NCI-H2029 (cell line): ENCODE measurements around the gene NTSR1.

Experiments used
- DNase-seq: peaks from one replicate; lab custom pipeline; 2025; lab: John Stamatoyannopoulos, UW

Gene NTSR1

DNA sequence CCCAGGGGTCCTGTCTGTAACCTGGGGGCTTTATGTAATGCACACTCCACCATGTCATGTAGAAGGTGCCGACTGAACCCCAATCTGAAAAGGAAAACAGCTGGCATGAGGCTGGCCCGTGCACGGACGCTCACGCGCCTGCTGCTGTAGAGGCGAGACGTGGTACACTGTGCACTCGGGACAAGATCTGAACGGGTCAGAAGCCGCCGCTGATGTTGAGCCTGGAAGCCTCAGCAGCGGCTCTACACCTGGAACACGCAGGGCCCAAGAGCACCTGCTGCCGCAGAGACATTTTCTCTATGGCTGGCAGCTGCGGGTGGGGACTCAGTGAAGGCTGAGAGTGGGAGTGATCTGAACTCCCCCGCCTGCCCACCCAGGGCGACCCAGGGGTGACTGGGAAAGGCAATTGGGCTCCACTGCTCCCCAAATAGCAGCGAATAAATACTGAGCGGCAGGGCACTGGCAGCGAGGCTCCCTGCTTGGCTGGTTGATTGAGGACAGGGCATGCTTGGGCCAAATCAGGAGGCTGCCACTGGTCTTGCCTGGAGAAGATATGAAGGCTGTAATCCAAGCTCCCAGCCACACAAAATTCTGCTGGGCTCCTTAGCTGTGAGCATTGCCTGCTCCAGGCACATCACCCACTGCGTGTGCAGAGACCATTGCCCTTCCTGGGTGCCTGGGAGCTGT lies 93.5 kb downstream of the NTSR1 start:
- no peak for DNase-seq

DNA sequence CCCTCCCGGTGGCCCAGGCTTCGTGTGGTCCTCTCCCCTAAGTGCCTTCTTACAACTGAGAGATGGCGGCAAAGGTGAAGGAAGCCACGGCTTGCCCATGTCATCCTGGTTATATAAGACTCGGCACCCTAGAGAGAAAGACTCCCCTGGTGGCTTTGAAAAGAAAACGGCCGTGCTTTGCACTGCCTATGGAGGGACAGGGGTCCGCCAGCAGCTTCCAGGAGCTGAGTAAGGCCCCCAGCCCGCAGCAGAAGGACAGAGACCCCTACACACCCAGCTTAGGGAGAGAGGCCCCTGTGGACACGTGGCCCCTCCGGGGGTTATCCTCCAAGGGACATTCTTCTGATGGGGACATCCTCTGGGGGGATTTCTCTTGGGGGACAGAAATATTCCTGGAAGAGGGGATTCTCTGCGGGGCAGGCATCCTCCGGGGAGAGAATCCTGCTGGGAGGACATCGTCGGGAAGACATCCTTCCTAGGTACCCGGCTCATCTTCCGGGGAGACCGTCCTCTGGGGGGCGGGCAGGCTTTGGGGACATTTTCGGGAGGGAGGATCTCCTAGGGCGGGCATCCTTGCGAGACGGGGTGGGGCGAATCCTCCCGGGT lies 95.5 kb downstream of the NTSR1 start:
- no peak for DNase-seq

DNA sequence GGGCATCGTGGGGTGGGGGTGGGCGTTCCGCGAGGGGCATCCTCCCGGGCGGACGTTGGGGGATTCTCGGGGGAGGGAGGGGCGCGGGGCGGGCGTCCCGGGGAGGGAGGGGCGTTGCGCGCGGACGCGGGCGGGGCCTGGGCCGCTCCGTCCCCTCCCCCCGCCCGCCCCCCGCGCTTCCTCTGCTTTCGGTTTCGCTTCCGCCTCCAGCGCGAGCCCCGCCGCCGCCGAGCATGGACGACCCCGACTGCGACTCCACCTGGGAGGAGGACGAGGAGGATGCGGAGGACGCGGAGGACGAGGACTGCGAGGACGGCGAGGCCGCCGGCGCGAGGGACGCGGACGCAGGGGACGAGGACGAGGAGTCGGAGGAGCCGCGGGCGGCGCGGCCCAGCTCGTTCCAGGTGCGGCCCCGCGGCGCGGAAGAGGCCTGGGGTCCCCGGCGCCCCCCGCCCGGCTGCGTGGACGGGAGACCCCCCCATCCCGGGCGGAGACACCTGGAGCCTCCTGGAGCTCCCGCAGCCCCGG lies 96.1 kb downstream of the NTSR1 start, which contains the start of gene OGFR:
TSS of gene OGFR (plus strand) at position 209 of the 528 bp plus-strand sequence. CDS start at position 234, 25 bp downstream.
- peak; percentile 41 for DNase-seq

- no peak for DNase-seq
These were observed 96.6 kb downstream of the NTSR1 start for GRCh38 chr20:62805155-62805710.

DNA sequence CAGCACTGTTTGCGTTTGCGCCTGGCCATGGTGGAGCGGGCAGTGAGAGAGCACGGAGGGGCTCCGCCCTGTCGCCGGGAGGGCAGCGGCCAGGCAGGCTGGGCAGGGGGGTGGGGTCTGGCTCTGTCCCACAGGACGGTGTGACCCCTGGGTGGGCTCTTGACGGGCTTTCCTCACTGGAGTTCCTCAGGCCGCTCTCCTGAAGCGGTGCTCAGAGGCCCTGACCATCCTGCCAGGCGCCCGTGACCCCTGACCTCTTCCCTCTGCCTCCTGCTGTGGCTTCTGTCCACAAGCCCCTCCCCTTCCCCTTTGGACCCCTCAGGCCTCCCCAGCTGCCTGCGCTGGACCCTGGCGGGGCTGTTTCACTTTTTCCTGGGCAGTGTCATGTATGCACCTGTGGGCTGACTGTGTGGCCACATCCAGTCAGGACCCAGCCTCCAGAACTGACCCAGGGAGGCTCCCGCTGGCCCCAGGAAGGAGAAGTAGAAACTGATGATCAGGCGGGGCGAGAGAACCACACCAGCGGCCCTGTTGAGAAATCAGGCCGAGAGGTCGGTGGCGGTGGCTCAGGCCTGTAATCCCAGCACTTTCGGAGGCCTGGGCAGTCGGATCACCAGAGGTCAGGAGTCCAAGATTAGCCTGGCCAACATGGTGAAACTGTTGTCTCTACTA lies 97.2 kb downstream of the NTSR1 start:
- DNase-seq, result no peak

- no peak for DNase-seq
These were observed 97.9 kb downstream of the NTSR1 start for GRCh38 chr20:62806383-62807050.

DNA sequence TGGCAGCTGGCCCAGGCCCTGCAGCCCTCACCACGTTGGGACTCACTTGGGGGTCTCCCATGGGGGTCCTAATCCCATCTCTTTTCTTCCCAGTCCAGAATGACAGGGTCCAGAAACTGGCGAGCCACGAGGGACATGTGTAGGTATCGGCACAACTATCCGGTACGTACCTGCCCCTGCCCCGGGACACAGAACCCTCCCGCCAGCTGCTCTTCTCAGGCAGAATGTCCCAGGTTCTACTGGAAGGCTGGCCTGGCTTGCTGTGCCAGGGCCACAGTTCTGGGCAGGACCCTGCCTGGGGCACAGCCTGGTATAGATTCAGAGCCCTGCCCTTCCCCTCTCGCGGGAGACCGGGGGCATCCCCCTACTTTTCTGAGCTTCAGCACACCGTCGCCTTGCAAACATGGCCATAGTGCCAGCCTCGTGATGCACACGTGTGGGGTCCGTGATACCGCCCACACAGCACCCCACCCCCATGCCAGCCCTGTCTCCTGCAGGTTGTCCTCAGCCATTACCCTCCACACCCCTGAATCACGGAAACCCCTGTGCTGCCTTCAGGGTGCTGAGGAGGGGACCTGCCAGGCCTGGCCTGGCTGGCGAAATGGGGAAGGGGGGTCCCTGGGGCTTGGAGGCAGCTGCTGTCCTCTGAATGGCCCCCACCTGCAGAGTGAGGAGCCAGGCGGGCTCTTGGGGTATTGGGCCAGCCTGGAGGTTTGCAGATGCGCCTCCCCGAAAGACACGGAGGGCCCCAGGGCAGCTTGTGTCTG lies 99.0 kb downstream of the NTSR1 start:
- DNase-seq, result no peak

DNA sequence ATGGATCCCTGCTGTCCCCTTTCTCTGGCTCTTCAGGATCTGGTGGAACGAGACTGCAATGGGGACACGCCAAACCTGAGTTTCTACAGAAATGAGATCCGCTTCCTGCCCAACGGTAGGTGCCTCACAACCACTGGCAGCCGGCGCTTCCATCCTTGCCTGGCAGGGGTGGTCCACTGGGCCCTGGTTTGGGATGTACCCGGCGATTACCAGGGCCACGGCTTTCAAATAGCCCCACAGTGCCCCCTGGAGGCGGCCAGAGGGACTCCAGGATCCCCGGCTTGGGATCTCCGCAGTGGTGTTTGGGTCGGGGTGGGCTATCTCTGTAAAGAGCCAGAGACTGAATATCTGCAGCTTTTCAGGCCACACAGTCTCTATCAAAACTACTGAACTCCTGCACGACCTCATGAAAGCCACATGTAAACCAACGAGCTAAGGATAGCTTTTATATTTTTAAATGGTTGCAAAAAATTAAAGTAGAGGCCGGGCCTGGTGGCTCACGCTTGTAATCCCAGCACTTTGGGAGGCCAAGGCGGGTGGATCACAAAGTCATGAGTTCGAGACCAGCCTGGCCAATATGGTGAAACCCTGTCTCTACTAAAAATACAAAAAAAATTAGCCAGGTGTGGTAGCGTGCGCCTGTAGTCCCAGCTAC lies 99.7 kb downstream of the NTSR1 start:
- peak; percentile 15 for DNase-seq

- no peak for DNase-seq
These were observed 101.1 kb downstream of the NTSR1 start for GRCh38 chr20:62809530-62810428.

DNA sequence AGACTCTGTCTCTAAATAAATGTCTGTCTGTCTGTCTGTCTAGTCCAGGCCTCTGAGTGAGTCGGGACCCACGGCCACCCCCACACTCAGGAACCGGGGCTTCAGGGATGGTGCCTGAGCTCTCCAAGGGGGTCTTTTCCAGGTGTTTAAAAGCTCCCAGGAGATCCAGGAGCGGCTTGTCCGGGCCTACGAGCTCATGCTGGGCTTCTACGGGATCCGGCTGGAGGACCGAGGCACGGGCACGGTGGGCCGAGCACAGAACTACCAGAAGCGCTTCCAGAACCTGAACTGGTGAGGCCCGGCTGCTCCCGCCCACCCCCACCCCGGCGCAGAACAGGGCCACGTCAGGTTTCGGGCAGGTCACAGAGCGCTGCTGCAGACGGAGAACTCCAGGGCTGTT lies 102.7 kb downstream of the NTSR1 start:
- no peak for DNase-seq

DNA sequence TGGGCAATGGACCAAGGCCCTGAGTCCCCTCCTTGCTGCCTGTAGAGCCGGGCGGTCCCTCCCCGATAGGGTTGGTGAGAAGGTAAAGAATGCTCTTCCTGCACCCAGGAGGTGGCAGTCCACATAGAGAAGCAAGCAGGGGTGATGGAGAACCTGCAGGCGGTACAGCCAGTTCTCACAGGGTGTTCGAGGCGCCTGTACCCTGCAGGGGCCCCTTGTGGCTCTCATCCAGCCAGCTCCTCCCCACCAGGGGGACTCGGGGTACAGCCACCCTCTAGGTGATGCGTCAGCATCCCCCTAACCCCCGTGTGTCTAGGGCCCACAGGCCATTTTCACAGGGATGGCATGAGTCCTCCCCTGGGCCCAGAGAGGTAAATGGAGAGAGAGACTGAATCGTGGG lies 103.1 kb downstream of the NTSR1 start:
- no peak for DNase-seq
